Activated CD4-positive, alpha-beta T cell treated with anti-CD3 and anti-CD28 coated beads, Interleukin-2, amount 50 U/mL, for 16 hours (primary cell): ENCODE data around the gene SOWAHB.
"Not testable (repeated sequence)": the region's sequence is repeated elsewhere in the genome, so short reads cannot be mapped to it uniquely, and the experiment has no call there.

ENCODE experiments used
- DNase-seq: peaks from one replicate; pipeline ENCODE4 v3.0.0-alpha.2; 2020

The SOWAHB gene

DNA sequence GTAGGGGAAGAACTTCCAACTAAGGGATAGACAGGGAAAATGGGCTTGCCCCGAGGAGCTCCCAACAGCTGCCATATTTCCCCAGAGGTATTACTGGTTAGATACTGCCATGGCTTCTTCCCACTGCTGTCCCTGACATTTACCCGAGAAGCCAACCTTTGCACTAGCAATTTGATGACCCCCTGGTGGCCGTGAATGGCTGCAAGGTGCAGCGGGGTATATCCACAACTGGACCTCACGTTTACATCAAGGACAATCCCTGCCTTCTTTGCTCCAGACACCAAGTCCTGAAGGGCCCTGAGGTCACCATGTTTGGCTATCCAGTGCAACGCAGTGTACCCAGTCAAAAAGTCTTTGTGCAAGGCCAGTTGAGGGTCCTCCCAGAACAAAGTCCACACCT lies 2.3 kb downstream of the SOWAHB start:
- DNase-seq, result no peak

- no peak for DNase-seq
Measured at GRCh38 chr4:76894537-76895255, 3.2 kb downstream of the SOWAHB start.

DNA sequence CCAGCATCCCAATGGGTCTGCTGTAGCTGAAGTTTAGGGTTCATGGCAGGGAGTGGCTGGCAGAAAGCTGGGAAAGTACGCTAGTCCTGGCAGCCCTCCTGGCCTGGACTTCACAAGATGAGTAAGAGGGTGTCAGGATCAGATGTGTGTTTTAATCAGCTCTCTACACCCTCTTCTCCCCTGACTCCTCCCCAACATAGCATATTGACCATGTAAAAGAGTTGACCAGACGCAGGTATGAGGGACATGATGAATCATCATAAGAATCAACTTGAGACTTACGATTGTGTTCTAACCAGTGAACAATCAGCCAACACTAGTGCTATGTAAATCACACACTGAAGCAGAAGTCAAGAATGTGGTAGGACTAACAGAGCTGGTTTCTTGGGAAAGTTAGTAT lies 5.3 kb downstream of the SOWAHB start:
- DNase-seq, result no peak

GRCh38 chr4:76892001-76892400 lies 5.9 kb downstream of the SOWAHB start:
- no peak for DNase-seq

DNA sequence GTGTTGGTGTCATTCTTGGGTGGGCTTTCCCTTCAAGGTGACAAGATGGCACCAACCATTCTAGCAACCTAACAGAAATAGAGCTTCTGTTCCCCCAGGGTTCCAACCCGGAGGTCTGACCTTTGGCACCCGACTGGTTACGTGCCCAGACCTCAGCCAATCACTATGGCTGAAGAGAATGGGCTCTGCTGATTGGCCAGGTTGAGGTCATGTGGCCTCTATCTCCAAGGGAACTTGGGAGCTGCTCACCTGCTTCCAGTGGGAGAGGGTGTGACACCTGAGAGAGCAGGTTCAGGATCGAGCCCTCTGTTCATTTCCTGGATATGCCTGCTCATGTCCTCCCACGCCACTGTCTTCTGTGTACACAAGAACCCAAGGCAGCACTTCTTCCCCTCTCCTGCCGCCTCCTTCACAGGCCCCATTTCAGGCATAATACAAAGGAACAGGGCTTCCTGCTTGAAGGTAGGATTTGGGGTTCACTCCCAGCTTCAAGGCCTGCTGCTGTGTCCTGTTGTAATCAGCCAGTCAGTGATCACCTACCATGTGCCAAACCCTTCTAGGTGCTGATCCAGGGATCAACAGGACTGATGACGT lies 11.0 kb downstream of the SOWAHB start:
- no peak for DNase-seq

GRCh38 chr4:76886214-76886613 lies 11.7 kb downstream of the SOWAHB start:
- DNase-seq, result no peak

GRCh38 chr4:76883147-76883546 lies 14.8 kb downstream of the SOWAHB start:
- no peak for DNase-seq

- DNase-seq, result no peak
Measured at GRCh38 chr4:76882630-76883029, 15.3 kb downstream of the SOWAHB start.

GRCh38 chr4:76881375-76881774 lies 16.6 kb downstream of the SOWAHB start:
- DNase-seq, result no peak

DNA sequence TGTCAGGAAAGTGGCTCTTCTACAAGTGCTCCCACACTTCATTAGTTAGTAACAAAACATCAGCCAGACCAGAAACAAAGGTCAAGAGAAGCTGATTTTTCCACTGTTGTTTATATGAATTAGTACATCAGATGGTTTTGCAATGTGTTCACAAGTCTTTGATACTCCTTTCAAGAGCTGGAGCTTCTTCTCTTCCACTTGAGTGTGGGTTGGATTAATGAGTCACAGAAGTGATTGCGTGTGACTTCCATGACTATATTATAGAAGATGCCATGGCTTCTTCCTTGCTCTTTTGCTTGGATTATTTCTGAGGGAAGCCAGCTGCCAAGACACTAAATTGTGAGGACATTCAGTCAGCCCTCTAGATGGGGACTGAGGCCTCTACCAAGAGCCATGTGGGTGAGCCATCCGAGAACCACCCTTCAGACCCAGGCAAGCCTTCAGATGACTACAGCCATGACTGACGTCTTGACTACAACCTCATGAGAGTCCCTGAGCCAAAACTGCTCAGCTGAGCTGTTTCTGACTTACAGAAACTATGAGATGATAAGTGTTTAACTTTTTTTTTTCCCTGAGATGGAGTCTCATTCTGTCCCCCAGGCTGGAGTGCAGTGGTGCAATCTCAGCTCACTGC lies 18.1 kb downstream of the SOWAHB start:
- DNase-seq, result no peak

- not testable (repeated sequence) for DNase-seq
Measured at GRCh38 chr4:76878641-76879165, 19.2 kb downstream of the SOWAHB start.

DNA sequence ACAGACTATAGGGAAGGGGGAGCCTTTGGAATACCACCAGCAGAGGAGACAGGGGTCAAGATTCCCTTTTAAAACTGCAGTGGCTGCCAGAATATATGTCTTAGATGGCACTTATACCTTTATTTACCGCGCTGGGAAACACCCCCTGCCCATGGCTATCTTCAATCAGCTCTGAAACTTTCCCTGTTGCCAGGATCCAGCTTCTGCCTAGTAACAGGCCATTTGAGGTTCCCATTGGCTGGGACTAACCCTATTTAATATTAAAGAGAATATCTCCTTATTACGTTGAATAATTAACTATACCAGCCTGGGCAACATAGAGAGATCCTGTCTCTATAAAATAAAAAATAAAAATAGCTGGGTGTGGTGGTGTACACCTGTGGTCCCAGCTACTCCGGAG lies 23.8 kb downstream of the SOWAHB start:
- no peak for DNase-seq

DNA sequence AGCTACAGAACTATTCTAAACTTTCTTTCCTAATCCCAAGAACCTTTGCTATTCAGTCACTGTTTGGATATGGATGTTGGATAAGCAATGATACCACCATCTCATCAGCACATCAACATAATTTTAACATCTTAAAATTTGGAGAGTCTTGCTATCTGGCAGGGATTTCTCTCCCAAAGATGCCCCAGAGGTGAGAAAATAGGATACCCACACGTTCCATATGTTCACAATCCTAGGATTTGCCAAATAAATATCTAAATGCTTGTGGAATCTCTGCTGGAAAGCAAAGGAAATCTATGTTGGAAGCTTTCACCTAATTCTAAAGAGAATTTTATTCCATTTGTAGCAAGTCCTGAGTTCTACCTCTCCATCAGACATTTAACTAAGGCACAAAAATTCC lies 24.4 kb downstream of the SOWAHB start:
- no peak for DNase-seq

DNA sequence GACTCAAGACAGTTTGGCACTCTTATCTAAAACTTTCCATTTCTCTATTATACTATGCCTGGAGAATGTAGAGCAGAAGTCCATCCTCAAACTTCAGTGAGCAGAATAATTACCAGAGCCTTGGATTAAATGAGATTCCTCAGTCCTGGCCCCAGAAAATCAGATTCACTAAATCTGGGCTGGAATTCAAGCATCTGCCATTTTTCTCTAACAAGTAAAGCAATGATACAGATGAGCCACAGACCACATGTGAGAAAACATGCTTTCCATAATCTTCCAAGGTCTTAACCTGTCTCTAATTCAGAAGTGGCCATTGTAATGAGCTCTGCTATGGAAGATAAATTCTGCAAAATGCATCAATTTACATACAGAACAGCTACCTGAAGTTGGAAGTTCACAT lies 25.4 kb downstream of the SOWAHB start:
- no peak for DNase-seq

- not testable (repeated sequence) for DNase-seq
Measured at GRCh38 chr4:76868780-76869179, 29.2 kb downstream of the SOWAHB start.

DNA sequence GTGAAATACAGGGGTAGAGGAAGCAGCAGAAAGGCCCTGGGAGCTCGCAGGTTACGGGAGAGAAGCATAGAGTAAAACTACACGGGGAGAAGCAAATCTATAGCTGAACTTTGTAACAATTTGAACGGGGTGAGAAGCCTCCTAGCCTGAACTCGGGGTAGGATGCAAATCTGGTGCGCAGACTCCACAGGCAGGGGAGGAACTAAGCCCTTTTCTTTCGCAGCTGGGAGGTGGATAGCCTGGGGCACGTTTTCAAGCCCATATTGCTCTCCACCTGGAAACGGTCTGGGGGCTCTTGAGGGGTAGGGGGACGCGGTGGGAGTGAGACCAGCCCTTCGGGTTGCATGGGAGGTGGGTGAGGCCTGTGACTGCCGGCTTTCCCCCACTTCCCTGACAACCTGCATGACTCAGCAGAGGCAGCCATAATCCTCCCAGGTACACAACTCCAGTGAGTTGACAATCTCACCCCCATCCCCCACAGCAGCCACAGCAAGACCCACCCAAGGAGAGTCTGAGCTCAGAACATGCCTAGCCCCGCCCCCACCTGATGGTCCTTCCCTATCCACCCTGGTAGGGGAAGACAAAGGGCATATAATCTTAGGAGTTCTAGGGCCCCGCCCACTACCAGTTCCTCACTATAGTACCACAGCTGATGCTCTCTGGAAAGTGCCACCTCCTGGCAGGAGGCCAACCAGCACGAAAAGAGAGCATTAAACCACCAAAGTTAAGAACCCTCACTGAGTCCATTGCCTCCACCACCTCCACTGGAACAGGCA lies 29.9 kb downstream of the SOWAHB start:
- no peak for DNase-seq

DNA sequence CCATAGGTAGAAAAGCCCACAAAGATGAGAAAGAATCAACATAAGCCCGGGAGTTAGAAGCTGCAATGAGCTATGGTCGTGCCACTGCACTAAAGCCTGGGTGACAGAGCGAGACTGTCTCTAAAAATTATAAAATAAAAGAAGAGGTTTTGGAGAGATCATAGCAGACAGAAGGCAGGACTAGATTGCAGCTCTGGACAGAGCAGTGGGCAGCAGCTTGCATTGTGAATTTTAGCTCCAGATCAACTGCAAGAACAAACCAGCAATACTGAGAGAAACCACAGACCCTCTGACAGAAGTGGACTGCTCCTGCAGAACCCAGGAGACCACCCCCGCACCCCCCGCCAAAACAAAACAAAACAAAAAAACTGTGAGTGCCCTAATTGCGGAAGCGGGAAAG lies 30.6 kb downstream of the SOWAHB start:
- no peak for DNase-seq

- DNase-seq, result no peak
Measured at GRCh38 chr4:76866641-76867040, 31.3 kb downstream of the SOWAHB start.

GRCh38 chr4:76858319-76858718 lies 39.6 kb downstream of the SOWAHB start:
- DNase-seq, result no peak

- DNase-seq, result no peak
Measured at GRCh38 chr4:76857074-76857409, 40.9 kb downstream of the SOWAHB start.

DNA sequence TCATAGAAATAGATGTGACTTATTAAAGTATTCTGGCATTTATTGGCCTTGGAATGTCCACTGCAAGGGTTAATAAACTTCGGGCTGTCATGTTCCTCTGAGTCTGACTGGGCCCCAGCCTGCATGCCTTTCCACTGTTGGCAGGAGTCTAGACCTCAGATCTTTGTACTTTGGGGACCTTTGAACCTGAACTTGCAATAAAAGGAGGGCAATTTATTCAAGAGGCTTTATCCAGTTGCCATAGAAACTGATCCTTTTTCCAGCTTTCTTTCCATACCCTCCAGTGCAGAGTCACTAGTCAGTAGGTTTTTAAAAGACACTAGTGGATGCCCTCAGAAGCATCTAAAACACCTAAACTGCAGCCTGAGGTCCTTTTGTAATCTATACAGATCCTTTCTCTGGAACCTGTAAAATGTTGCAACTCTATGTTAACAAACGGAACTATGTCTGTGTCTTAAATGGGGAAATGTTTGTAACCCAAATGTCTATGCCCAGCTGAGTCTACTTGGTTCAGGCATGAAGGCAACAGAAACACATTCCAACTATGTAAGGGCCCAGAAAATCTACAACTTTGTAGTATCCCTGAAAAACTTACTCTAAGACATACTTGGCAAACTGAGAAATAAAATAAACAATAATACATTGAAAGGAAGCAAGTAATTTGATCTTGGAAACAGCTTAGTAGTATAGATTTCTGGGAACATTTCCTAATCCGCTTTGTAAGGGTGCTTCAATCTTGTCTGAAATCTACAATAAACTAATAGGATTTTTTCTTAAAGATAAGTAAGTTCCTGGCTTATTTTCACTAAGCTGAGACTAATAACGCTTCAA lies 41.5 kb downstream of the SOWAHB start:
- DNase-seq, result no peak

DNA sequence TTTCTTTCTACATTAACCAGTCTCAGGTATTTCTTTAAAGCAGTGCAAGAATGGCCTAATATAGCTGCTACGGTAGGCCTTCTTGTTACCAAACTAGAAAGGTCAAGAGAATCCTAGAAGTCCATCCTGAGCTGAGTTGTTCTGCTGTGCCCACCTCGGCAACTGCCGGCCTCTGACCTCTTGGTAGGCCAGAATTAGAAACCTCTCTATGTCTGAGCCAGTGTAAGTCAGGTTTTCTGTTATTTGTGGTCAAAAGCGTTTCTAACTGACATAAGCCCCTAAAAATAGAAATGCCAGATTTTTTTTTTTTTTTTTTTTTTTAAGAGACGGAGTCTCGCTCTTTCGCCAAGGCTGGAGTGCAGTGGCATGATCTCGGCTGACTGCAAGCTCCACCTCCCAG lies 43.1 kb downstream of the SOWAHB start:
- no peak for DNase-seq

GRCh38 chr4:76851375-76851774 lies 46.6 kb downstream of the SOWAHB start:
- DNase-seq, result no peak
